Body of pancreas (tissue), 4 donors: Measurements from ENCODE around the gene COL8A1. TPM values are rescaled to one million over a fixed set of nuclear protein-coding genes. Genes with fewer than 3 reads are reported as not detected.

Experiments
- ATAC-seq: fragments of 150-250 bp; one replicate; pipeline ENCODE4 v1.9.1; 2016
- DNase-seq, 4 donors: peaks; one replicate each; pipeline ENCODE4 v3.0.0-alpha.2; 2019
- H3K27ac ChIP-seq, 4 donors: fragments of 200-600 bp; sonication (generic); 1 replicate in 3 of 4; 2 replicates in 1 of 4; pipeline versions ENCODE4 v1.5.1 to v1.6.1; 2016 to 2019; ENCODE audit warnings: mild to moderate bottlenecking in 1 of 4, mixed read lengths in 1 of 4, moderate library complexity in 1 of 4
- H3K27me3 ChIP-seq, 2 donors: fragments of 200-600 bp; sonication (generic); one replicate each; pipeline ENCODE4 v1.6.0; 2016; ENCODE audit warnings: mild to moderate bottlenecking in 1 of 2
- H3K36me3 ChIP-seq, 2 donors: fragments of 200-600 bp; sonication (generic); replicated peaks in 1 of 2; 2 replicates each; pipeline ENCODE4 v1.5.1; 2016; ENCODE audit warnings: low read depth in 2 of 2; ENCODE audit not compliant: insufficient read depth in 1 of 2
- H3K4me1 ChIP-seq: fragments of 200-600 bp; sonication (generic); one replicate; pipeline ENCODE4 v1.6.0; 2016
- H3K4me3 ChIP-seq, 2 donors: fragments of 200-600 bp; sonication (generic); 1 replicate in 1 of 2; 2 replicates in 1 of 2; pipeline ENCODE4 v1.5.1; 2016 to 2019
- H3K9me3 ChIP-seq, 3 donors: fragments of 200-600 bp; sonication (generic); 1 replicate in 2 of 3; 2 replicates in 1 of 3; pipeline ENCODE4 v1.5.1; 2016
- CTCF ChIP-seq, 7 experiments: fragments of 450-650 bp in 4 of 7; fragments of 200-600 bp in 3 of 7; sonication (generic) in 3 of 7; IDR thresholded peaks; one replicate each; pipeline ENCODE4 v1.5.1; 2016 to 2019; ENCODE audit warnings: antibody characterized with exemption in 7 of 7
- POLR2A ChIP-seq, 3 donors: fragments of 450-650 bp; IDR thresholded peaks; one replicate each; pipeline ENCODE4 v1.6.1; 2016; ENCODE audit warnings: antibody characterized with exemption in 3 of 3, mild to moderate bottlenecking in 2 of 3
- WGBS, 2 donors: methylation state at CpG; one replicate each; pipeline ENCODE4 v1.1.5; 2017; 5-methylcytosine and 5-hydroxymethylcytosine counted together
- intact Hi-C: fragments of 100-400 bp; cut with DNase I; formaldehyde crosslinking; loops from one replicate; pipeline ENCODE4 v1.15.1; 2023
- total RNA-seq, 2 donors: library from RNA; depleted of rRNA; stranded (reverse); fragments of >200 nt; gene quantifications; one replicate each; pipeline ENCODE4 v1.1.0, GENCODE V29; 2016

Gene COL8A1
- total RNA-seq, 2 donors from 2014 or later: 0.99 to 5.4 TPM

- no peak overlapping the region for H3K27ac ChIP-seq
- peak; percentile 58 for ATAC-seq
- intact Hi-C loops: no loop called here
- peak in 2 of 4 donors; percentile 5 to 18 for DNase-seq
- no peaks in the 10 kb centered on the region for H3K27me3 ChIP-seq
- no peaks in the 10 kb centered on the region for H3K36me3 ChIP-seq
- no peak for TF ChIP-seq CTCF (IDR thresholded peaks at IDR 0.05)
- no peak for TF ChIP-seq POLR2A (IDR thresholded peaks at IDR 0.05)
- H3K4me3 ChIP-seq: no peak overlapping the region
- H3K4me1 ChIP-seq: no peaks in the 10 kb centered on the region
- 71 to 77% methylated on average over 1 of the region's 1 CpG for WGBS, 2 donors
- no peaks in the 10 kb centered on the region for H3K9me3 ChIP-seq
These were observed 39.6 kb downstream of the COL8A1 start for GRCh38 chr3:99678023-99678422.

- no peaks in the 10 kb centered on the region for H3K9me3 ChIP-seq
- H3K36me3 ChIP-seq: no peaks in the 10 kb centered on the region
- H3K27ac ChIP-seq: no peak overlapping the region
- H3K27me3 ChIP-seq: no peaks in the 10 kb centered on the region
- H3K4me1 ChIP-seq: no peaks in the 10 kb centered on the region
- intact Hi-C loops: no loop called here
- no peak overlapping the region for H3K4me3 ChIP-seq
- no peak for ATAC-seq
- DNase-seq: no peak
- WGBS, 2 donors: 49 to 55% methylated on average over 2 of the region's 2 CpGs
- TF ChIP-seq POLR2A (IDR thresholded peaks at IDR 0.05): no peak
- no peak for TF ChIP-seq CTCF (IDR thresholded peaks at IDR 0.05)
These were observed 40.5 kb downstream of the COL8A1 start for GRCh38 chr3:99678896-99679295.

GRCh38 chr3:99681512-99681911 is 43.1 kb downstream of the COL8A1 start:
- intact Hi-C loops: no loop called here
- WGBS, 2 donors: 54 to 61% methylated on average over 1 of the region's 1 CpG
- H3K4me1 ChIP-seq: no peaks in the 10 kb centered on the region

GRCh38 chr3:99681976-99682375 is 43.6 kb downstream of the COL8A1 start:
- DNase-seq: no peak
- Histone ChIP-seq H3K9me3 (no peaks in the 10 kb centered on the region), H3K4me1 (no peaks in the 10 kb centered on the region), H3K27ac (no peak overlapping the region), H3K4me3 (no peak overlapping the region), H3K27me3 (no peaks in the 10 kb centered on the region), H3K36me3 (no peaks in the 10 kb centered on the region)
- ATAC-seq: no peak
- intact Hi-C loops: no loop called here
- WGBS, 2 donors: 86 to 87% methylated on average over 9 of the region's 9 CpGs
- TF ChIP-seq POLR2A (IDR thresholded peaks at IDR 0.05) (no peak), CTCF (IDR thresholded peaks at IDR 0.05) (no peak)

More at GRCh38 chr3:99681512-99681911, 43.1 kb downstream of the COL8A1 start:
- ATAC-seq (no peak), DNase-seq (no peak)
- Histone ChIP-seq H3K27ac (no peak overlapping the region), H3K9me3 (no peaks in the 10 kb centered on the region), H3K36me3 (no peaks in the 10 kb centered on the region), H3K27me3 (no peaks in the 10 kb centered on the region), H3K4me3 (no peak overlapping the region)
- TF ChIP-seq CTCF (IDR thresholded peaks at IDR 0.05): no peak

- WGBS, 2 donors: 36 to 49% methylated on average over 1 of the region's 1 CpG
- Histone ChIP-seq H3K27me3 (no peaks in the 10 kb centered on the region), H3K36me3 (no peaks in the 10 kb centered on the region), H3K4me1 (no peaks in the 10 kb centered on the region), H3K27ac (no peak overlapping the region), H3K9me3 (no peaks in the 10 kb centered on the region), H3K4me3 (no peak overlapping the region)
- intact Hi-C loops: no loop called here
- DNase-seq: no peak
- no peak for ATAC-seq
- TF ChIP-seq CTCF (IDR thresholded peaks at IDR 0.05) (no peak), POLR2A (IDR thresholded peaks at IDR 0.05) (no peak)
These were observed 45.1 kb downstream of the COL8A1 start for GRCh38 chr3:99683465-99683864.
